ENCODE data around the gene ASPA.

The ASPA gene

GRCh38 chr17:3535253-3535995 is 59.6 kb downstream of the ASPA start:
- DNase-seq, result no peak

- no peak for DNase-seq
Observed at GRCh38 chr17:3536716-3537115, 60.9 kb downstream of the ASPA start.

- no peak for DNase-seq
Observed at GRCh38 chr17:3539881-3540540, 64.2 kb downstream of the ASPA start.

- no peak for DNase-seq
Observed at GRCh38 chr17:3542410-3543088, 66.8 kb downstream of the ASPA start.

- no peak for DNase-seq
Observed at GRCh38 chr17:3543453-3543852, 67.7 kb downstream of the ASPA start.

GRCh38 chr17:3544365-3544764 is 68.6 kb downstream of the ASPA start:
- no peak for DNase-seq

GRCh38 chr17:3545151-3545550 is 69.4 kb downstream of the ASPA start:
- DNase-seq, result no peak

- DNase-seq, result no peak
Observed at GRCh38 chr17:3546521-3546920, 70.7 kb downstream of the ASPA start.

- no peak for DNase-seq
Observed at GRCh38 chr17:3546997-3547396, 71.2 kb downstream of the ASPA start.

GRCh38 chr17:3547628-3548027 is 71.8 kb downstream of the ASPA start:
- DNase-seq, result no peak

GRCh38 chr17:3549610-3550162 is 73.9 kb downstream of the ASPA start:
- DNase-seq, result no peak

- DNase-seq, result no peak
Observed at GRCh38 chr17:3551189-3551588, 75.4 kb downstream of the ASPA start.

GRCh38 chr17:3552916-3553315 is 77.1 kb downstream of the ASPA start:
- DNase-seq, result no peak
